MCF 10A (cell line): ENCODE results near the gene COL4A4. TPM values are rescaled to one million over a fixed set of nuclear protein-coding genes. Genes with fewer than 3 reads are reported as not detected.
"Not testable (repeated sequence)": the region's sequence is repeated elsewhere in the genome, so short reads cannot be mapped to it uniquely, and the experiment has no call there.

Source experiments
- BruUV-seq: library from RNA; stranded (reverse); fragments of 400-500 nt; replicated peaks from 2 replicates; lab custom pipeline; 2021; lab: Mats Ljungman, UMichigan
- CTCF ChIA-PET: fragments of 300-600 bp; sonication (Branson Sonifier 250); formaldehyde crosslinking; extraction: SDS; loops from one replicate; lab custom pipeline; 2021; ENCODE audit warnings: antibody characterized with exemption, inconsistent platforms; lab: Yijun Ruan, JAX
- POLR2A ChIA-PET: fragments of 300-600, 350-650 bp; sonication (Branson Sonifier 250); formaldehyde crosslinking; extraction: SDS; loops from one replicate; lab custom pipeline; 2020; ENCODE audit warnings: antibody characterized with exemption, inconsistent platforms; lab: Yijun Ruan, JAX
- DNase-seq: peaks from one replicate; pipeline ENCODE4 v3.0.0-alpha.2; 2018; ENCODE audit not compliant: unreplicated experiment
- H3K27ac Mint-ChIP-seq: one replicate; pipeline ENCODE4 v1.8.0; 2022; ENCODE audit warnings: mild to moderate bottlenecking, low read depth, mixed read lengths; ENCODE audit not compliant: unreplicated experiment
- H3K27me3 Mint-ChIP-seq: one replicate; pipeline ENCODE4 v1.8.0; 2022; ENCODE audit warnings: mixed read lengths; ENCODE audit not compliant: insufficient read depth, unreplicated experiment
- H3K36me3 Mint-ChIP-seq: one replicate; pipeline ENCODE4 v1.8.0; 2022; ENCODE audit warnings: mild to moderate bottlenecking, moderate library complexity, mixed read lengths; ENCODE audit not compliant: insufficient read depth, unreplicated experiment
- H3K4me1 Mint-ChIP-seq: one replicate; pipeline ENCODE4 v1.8.0; 2022; ENCODE audit warnings: mixed read lengths; ENCODE audit not compliant: insufficient read depth, unreplicated experiment
- H3K4me3 Mint-ChIP-seq: one replicate; pipeline ENCODE4 v1.8.0; 2022; ENCODE audit warnings: mild to moderate bottlenecking, moderate library complexity, mixed read lengths; ENCODE audit not compliant: unreplicated experiment
- H3K9me3 Mint-ChIP-seq: one replicate; pipeline ENCODE4 v1.8.0; 2022; ENCODE audit warnings: mixed read lengths; ENCODE audit not compliant: unreplicated experiment
- intact Hi-C: fragments of 100-400 bp; cut with micrococcal nuclease; formaldehyde crosslinking; loops from 2 replicates; pipeline ENCODE4 v1.14.1; 2022
- total RNA-seq: library from RNA; stranded (reverse); gene quantifications from 2 replicates; pipeline ENCODE4 v1.2.3, GENCODE V29; 2022
- TF ChIP-seq, protein P1 (sequence below): fragments of 200-600 bp; IDR thresholded peaks from one replicate; pipeline ENCODE4 v1.8.0; 2022; ENCODE audit warnings: antibody characterized with exemption, mild to moderate bottlenecking; ENCODE audit not compliant: unreplicated experiment

The COL4A4 gene
- total RNA-seq, 1 experiment from 2014 or later = 0.30 TPM

DNA sequence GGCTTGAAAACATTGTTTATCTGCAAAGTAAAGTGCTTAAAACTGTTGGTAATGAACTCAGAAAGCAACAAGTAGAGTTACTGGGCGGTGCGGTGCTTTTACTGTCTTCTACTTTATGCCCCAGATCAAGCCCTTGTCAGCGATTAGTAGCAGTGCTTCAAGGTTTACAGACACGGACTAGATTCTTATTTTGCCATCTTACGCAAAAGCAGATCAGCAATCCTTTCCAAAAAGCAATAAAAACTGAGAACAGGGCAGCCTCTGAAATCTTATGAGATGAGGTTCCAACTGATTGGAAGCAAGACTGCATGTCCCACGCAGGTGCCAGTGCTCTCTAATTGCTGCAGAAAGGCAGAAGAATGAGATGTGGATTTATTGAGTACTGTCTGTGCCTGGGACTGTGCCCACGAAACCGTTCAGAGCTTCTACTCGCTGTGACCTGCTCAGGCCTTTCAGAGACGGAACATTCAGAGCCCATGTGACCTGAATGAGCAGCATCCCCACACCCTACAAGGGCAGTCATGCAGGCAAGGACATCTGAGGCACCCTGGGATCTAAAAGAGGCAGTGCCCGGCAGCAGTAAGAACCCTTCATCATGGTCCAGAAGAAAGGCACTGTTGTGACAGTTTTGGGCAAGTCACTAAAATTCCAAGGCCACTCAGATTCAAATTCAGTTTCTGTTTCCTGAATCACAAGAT is 16.1 kb upstream of the COL4A4 start:
- TF ChIP-seq, protein P1, sequence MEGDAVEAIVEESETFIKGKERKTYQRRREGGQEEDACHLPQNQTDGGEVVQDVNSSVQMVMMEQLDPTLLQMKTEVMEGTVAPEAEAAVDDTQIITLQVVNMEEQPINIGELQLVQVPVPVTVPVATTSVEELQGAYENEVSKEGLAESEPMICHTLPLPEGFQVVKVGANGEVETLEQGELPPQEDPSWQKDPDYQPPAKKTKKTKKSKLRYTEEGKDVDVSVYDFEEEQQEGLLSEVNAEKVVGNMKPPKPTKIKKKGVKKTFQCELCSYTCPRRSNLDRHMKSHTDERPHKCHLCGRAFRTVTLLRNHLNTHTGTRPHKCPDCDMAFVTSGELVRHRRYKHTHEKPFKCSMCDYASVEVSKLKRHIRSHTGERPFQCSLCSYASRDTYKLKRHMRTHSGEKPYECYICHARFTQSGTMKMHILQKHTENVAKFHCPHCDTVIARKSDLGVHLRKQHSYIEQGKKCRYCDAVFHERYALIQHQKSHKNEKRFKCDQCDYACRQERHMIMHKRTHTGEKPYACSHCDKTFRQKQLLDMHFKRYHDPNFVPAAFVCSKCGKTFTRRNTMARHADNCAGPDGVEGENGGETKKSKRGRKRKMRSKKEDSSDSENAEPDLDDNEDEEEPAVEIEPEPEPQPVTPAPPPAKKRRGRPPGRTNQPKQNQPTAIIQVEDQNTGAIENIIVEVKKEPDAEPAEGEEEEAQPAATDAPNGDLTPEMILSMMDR = no peak
- intact Hi-C loops = no loop called here
- DNase-seq = no peak
- H3K9me3 Mint-ChIP-seq = no peaks in the 10 kb centered on the region
- no peak overlapping the region for H3K4me3 Mint-ChIP-seq
- no TSS peak for BruUV-seq
- CTCF ChIA-PET = no interaction called here
- POLR2A ChIA-PET = no interaction called here
- no peaks in the 10 kb centered on the region for H3K4me1 Mint-ChIP-seq
- no peak overlapping the region for H3K27ac Mint-ChIP-seq
- no peaks in the 10 kb centered on the region for H3K27me3 Mint-ChIP-seq
- H3K36me3 Mint-ChIP-seq = no peaks in the 10 kb centered on the region

DNA sequence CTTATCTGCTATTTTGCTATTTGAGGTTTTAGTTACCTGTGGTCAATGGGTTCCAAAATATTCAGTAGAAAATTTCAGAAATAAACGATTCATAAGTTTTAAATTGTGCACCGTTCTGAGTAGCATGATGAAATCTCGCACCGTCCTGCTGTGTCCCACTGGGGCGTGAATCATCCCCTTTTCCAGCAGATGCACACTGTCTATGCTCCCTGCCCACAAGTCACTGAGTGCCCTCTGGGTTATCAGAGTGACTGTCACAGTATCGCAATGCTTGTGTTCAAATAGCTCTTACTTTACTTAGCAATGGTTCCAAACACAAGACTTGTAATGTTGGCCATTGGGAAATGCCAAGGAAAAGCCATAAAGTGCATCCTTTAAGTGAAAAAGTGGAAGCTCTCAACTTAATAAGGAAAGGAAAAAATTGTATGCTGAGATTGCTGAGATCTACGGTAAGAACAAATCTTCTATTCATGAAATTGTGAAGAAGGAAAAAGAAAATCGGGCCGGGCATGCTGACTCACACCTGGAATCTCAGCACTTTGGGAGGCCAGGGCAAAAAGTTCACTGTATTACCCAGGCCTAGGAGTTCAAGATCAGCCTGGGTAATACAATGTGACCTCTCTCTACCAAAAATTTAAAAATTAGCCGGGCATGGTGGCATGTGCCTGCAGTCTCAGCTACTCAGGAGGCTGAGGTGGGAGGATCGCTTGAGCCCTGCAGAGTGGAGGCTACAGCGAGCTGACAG is 13.8 kb upstream of the COL4A4 start:
- no peak for DNase-seq
- no peak overlapping the region for H3K27ac Mint-ChIP-seq
- no peaks in the 10 kb centered on the region for H3K27me3 Mint-ChIP-seq
- TF ChIP-seq, protein P1 = no peak
- BruUV-seq = no TSS peak
- ChIA-PET POLR2A (interaction anchor here (0.8 kb wide), 1 partner anchor 1541 kb away, joined by 3 read pairs; no protein-coding TSS in a partner anchor), CTCF (no interaction called here)
- H3K4me3 Mint-ChIP-seq = no peak overlapping the region
- peaks cover 6% of the 10 kb centered on the region for H3K36me3 Mint-ChIP-seq
- intact Hi-C loops = no loop called here
- no peaks in the 10 kb centered on the region for H3K9me3 Mint-ChIP-seq
- H3K4me1 Mint-ChIP-seq = no peaks in the 10 kb centered on the region

DNA sequence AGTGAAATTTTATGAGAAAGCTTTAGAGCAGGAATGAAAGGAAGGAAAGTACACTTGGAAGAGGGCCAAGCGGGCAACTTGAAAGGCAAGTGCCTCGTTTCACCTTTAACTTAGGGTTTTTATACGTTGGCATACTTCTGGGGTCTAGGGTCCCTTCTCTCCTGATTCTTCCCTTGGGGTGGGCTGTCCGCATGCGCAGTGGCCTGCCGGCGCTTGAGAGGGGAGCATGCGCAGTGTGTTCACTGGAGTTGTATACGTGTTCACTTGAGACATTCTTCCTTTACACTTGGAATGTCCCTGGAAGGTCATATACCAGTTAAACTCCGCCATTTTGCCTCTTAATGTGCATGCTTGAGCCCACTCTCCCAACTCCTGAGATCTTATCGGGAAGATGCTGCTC is 7.8 kb upstream of the COL4A4 start:
- POLR2A ChIA-PET, BruUV-seq, H3K4me3 Mint-ChIP-seq, intact Hi-C loops, H3K27me3 Mint-ChIP-seq, DNase-seq, H3K27ac Mint-ChIP-seq, H3K9me3 Mint-ChIP-seq, H3K36me3 Mint-ChIP-seq, H3K4me1 Mint-ChIP-seq: not testable (repeated sequence)
- CTCF ChIA-PET = interaction anchor here (0.7 to 2.3 kb wide), 3 partner anchors 66 to 1245 kb away, joined by 3 to 6 read pairs (median 3); no protein-coding TSS in a partner anchor

DNA sequence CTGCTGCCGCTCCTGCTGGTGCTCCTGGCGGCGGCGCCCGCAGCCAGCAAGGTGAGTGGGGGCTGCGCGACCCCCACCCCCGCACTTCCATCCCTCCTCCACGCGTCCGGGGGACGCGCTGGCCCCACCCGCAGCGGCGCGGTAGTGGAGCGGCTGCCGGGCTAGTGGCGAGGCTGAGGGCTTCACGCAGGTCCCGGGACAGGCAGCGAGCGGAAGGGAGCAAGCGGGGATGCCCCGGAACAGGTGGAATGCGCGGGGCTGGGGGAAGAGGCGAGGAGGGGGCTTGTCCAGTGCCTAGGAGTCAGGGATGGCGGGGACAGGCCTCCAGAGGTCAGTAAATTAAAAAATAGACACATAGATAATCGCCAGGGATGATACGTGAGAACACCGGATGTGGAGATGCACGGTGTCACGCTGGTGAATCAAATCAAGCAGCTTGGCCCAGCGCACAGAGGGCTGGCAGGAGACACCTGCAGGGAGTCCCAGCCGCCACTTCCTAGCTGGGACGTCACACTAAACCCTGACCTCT is 822 bp upstream of the COL4A4 start:
- Mint-ChIP-seq H3K9me3 (peaks cover 6% of the 10 kb centered on the region), H3K4me3 (peak overlapping the region; percentile 71), H3K27ac (no peak overlapping the region), H3K4me1 (no peaks in the 10 kb centered on the region), H3K27me3 (peaks cover 35% of the 10 kb centered on the region), H3K36me3 (no peaks in the 10 kb centered on the region)
- POLR2A ChIA-PET = interaction anchor here (1.2 kb wide), 1 partner anchor 63 kb away, joined by 3 read pairs; no protein-coding TSS in a partner anchor
- DNase-seq = peak; percentile 16
- intact Hi-C loops = no loop called here
- TF ChIP-seq, protein P1 = no peak
- BruUV-seq = no TSS peak
- CTCF ChIA-PET = interaction anchor here (0.7 to 3.5 kb wide), 2 partner anchors 73 to 212 kb away, joined by 3 to 15 read pairs; no protein-coding TSS in a partner anchor
